Dermis microvascular lymphatic vessel endothelial cell (primary cell): ENCODE results near the gene ATP1A2. TPM values are rescaled to one million over a fixed set of nuclear protein-coding genes. Genes with fewer than 3 reads are reported as not detected.

Experiments
- DNase-seq, 2 donors: peaks; one replicate each; pipeline versions ENCODE4 v3.0.0 to v3.0.0-alpha.2; 2010; ENCODE audit warnings: low read depth in 2 of 2
- total RNA-seq: library from RNA; depleted of rRNA; stranded (reverse); fragments of >200 nt; gene quantifications from 2 replicates; pipeline ENCODE4 v1.2.1, GENCODE V29; 2014

The ATP1A2 gene
- not detected in 2 replicates for total RNA-seq

DNA sequence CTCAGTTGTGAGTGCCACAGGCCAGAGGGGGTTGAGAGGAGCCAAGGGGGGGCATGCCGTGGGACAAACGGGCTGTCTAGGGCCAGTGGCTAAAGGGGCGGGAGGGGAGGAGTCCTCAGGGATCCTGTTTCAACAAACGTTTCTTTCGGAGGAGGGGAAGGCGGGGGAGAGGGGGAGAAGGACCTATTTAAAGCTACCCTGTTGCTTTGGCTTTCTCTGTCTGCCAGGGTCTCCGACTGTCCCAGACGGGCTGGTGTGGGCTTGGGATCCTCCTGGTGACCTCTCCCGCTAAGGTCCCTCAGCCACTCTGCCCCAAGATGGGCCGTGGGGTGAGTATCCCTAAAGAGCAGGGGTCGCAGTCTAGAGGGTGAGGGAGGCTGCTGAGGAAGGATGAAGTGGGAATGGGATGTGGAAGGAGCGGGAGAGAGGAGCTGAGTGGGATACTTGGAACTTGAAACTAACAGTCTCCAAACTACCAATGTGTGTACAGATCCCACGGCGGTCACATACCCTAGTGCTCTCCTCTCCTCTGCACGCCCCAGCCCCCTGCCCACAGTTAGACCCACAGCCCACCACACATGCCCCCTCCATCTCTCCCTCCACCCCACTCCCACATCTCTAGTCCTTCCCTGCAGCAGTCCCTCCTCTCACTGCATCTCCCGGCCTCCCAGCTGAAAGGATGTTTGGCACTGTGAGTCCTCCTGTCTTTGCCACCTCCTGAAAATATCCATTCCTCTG, at the start of gene ATP1A2:
Gene ATP1A2 (plus strand): TSS at position 215 of the 738 bp plus-strand sequence. CDS start 103 bp downstream, at position 318.
- DNase-seq: no peak

DNA sequence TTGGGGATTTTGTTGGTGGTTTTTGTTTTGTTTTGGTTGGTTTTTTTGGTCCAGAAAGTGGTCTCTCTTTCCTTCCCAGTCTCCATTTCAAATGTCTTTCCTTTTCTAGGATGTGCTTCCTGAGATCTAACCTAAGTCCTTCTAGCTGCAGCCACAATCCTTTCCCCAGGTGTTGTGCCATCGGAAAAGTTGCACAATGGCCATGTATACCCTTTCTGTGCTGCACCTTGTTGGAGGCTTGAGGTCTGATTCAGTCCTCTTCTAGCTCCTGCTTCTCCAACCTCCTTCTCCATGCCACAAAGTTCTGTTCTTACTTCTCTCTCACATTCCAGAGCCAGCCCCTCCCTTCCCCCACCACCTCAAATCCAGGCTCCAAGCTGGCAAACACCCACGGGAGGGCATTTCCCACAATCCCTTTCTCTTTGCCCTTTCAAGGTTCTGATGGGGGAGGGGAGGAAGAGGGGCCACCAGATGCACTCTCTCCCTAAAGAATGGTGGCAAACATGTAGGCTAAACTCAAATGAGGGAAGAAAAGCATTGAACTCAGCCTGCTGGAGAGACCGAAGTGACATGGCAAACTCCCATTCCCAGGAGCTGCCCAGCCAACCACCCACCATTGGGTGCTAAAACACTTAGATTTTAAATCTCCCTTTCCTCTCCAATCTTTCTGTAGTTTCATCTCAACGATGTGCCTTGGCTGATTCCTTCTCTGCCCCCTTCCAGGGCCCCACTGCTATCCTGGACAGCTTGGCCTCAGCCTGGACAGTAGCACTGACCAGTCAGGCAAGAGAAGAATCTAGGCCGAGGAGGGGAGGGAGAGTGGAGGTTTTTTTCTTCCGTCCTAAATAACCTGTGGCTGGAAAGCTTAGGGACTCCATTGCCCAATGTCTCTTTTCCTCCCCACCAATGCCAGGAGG, 48.5 kb upstream of the ATP1A2 start:
- DNase-seq: no peak

DNA sequence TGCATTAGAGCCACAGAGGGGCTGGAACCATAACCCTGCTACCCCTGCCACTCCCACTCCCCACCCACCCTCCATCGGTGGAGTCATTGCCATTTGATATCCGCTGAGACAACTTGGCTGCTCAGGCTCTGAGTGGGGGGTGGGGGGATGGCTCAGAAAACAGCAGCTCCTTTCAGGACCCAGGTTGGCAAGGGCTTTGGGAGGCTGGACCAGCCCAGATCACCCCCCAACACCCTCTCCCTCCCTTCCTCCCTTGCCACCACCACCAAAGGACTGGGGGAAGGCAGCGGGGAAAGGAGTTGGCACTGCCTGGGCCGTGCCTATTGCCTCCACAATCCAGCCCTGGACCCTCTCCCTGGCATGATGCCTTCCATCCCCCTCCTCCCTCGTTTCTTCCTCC, 47.3 kb upstream of the ATP1A2 start:
- no peak for DNase-seq

GRCh38 chr1:160069460-160070231, 45.9 kb upstream of the ATP1A2 start, which contains the start of gene KCNJ10:
Gene KCNJ10, minus strand, starts transcription at chr1:160070160. Its CDS starts 27,628 bp downstream, at chr1:160042532.
- no peak for DNase-seq

DNA sequence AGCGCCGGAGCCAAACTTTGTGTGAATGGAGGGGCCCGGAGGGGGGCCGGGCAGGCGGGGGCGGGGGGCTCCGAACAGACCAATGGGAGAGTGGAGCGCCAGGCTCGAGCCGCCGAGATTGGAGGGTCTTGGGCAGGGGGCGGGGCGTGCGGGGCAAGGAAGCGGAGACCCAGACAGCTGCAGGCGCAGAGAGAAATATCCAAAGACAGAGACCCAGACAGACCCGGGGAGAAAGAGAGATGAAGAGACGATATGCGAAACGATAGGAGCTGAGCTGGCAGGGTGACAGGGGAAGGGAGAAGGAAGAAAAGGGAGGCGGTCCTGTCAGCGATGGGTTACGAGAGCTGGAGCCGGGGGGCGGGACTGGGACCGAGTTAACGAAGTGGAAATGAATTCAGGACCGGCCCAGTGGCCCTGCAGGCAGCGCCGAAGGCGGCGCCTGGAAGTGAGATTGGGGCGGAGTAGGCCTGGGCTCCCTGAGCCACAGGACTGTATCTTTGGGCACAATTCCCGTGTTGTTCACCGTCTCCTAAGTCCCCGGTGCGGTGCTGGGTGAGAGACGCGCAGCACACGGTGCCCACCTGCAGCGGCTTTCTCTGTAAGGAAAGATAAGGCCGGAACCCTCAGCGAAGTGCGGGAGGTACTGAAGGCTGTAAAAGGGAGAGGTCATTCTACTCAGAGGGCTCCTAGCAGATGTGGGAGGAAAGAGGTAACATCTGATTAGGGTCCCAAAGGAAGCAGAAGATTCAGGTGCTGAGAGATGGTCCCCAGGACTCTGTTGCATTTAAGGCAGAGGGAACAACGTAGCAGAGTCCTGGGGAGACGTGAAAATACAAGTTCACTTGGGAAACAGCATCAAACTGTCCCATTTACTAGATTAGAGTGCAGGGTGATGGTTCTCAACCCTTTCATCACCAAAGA, 45.1 kb upstream of the ATP1A2 start:
- peak in 1 of 2 donors; percentile 61 for DNase-seq

GRCh38 chr1:160071289-160071688, 44.3 kb upstream of the ATP1A2 start:
- DNase-seq: no peak

DNA sequence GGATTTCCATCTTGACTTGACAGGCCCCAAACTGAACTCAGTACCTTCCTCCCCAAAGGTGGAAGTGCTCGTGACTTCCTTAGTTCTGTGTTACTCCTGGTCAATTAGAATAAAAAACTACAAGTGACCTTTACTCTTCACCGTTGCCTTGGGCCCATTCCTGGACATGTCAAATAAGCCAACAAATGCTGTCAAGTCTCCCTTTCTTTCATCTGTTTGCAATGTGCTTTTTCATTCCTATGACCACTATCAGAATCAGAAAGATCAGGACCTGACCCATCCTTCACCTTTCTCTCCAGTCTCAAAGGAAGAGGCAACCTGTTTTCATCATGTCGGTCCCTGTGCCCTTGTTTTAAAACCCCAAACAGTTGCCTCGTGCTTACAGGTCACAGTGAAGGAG, 40.7 kb upstream of the ATP1A2 start:
- DNase-seq: no peak

DNA sequence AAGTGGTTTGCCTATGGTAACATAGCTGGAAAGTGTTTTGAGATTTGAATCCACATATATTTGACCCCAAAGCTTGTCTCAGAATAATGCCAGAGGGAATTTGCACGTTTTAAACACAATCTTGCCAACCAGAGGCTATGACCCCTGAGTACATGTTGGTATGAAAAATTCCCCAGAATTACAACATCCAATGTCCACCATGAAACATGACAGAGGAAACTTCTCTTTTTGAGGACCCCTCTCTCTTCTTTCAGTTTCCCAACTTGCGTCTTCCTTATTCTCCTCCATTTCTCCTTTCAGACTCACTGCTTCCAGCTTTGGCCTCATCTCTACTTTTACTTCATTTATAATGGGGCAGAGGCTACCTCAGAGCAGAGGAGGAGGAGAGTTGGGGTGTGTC, 39.7 kb upstream of the ATP1A2 start:
- DNase-seq: no peak

DNA sequence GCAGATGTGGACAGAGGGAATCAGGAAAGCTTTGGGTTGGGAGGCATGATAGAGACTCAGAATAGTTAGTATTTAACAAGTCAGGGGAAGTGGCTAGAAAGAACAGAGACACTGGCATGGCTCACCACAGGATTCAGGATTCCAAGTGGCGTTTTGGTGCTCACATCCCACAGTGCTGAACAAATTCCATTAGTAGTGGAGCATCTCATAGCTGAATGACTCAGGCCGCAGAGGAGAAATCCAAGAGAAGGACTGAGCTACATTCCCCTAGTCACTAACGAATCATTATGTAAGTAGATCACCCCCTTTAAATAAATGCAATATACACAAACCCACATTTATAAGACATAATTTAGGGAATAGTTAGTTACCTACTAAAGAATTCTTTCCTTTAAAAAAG, 39.3 kb upstream of the ATP1A2 start:
- no peak for DNase-seq

GRCh38 chr1:160077486-160077885, 38.1 kb upstream of the ATP1A2 start:
- no peak for DNase-seq

GRCh38 chr1:160078512-160079195, 36.9 kb upstream of the ATP1A2 start:
- DNase-seq: peak in 1 of 2 donors; percentile 26

DNA sequence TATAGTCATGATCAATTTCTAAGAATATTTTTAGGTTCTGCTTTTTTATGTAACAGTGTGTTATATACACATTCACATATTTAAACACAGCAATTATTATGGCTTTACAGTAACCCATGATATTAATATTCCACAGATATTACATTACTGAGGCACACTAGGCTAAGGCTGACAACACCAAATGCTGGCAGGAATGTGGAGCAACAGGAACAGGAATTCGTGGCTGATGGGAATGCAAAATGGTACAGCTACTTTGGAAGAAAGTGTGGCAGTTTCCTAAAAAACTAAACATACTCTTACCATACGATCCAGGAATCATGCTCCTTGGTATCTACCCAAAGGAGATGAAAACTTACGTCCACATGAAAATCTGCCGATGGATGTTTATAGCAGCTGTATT, 36.1 kb upstream of the ATP1A2 start:
- DNase-seq: no peak

DNA sequence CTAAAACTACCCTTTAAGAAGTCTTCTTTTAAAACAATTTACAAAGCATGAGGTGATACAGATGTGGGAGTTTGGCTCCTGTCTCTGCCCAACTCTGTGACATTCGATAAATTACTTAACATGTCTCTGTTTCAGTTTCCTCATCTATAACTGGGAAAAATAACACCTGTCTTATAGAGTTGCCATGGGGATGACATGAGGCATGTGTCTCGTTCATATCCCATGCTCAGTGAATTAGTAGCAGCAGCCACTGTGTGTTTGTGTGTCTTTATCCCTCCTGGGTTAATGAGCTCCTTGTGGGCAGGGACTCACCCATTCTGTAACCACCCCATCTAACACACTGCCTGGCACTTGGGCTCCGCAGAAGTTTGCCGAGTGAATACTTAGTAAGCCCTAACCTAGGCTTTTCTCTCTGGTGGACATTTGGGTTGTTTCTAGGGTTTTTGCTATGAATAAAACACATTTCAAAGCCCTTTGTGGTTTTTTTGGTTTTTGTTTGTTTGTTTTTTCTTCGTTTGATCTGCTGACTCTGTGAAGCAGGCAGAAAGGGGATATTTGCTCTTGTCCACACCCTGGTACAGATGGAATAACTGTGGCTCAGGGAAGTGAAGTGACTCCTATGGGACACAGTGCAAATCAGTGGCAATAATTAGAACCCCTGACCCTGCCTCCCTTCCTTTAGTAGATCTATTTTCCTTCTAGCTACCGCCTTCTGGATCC, 35.0 kb upstream of the ATP1A2 start:
- no peak for DNase-seq

DNA sequence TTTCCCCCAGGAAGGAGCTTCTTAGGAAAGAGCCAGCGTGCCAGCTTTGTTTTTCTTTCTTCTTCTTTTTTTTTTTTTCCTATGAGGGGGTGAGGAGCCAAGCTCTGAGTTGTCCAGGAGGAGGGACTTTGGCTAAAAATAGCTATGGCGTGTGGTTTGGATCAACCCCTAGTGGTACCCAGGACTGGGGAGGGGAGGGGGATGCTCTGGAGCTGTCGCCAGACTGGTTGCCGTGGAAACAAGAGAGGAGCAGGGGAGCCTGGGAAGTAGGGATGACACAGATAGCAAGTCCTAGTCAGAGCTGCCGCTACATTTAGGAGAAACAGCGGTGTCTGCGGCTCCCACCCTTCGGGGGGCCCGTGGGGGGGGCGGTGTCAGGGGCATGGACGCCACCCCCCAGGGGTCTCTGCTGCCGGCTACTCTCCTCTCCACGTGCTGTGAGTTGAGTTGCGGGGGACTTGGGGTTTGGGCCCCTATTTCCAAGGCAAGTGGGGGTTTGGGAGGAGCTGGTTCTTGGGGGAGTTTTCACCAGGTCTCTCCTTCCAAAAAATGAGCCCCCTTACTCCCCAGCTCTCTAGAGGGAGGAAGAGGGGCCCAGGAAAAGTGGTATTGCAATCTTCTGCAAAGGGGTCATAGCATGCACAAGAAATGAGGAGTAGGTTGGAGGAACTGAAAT, 34.2 kb upstream of the ATP1A2 start, which contains the start of gene KCNJ9:
Gene KCNJ9 (plus strand): TSS at position 278 of the 676 bp plus-strand sequence. CDS start 2,493 bp downstream, outside the sequence.
- DNase-seq: no peak

DNA sequence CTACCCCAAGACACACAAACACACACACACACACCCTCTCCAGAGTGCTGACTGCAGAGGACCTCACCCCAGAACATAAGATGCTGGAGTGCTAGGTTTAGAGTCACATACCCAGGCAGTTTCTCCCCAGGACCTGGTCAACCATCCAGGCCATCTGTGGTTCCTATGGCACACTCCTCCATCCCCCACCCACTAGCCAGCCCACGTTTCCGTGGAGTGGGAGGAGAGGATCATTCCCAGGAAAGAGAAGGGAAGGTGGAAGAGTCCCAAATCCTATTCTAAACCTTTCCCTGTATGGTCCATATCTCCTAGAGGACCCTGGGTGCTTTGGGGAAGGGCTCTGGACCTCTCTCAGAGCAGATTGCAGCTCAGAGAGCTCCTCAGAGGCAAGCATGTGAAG, 33.1 kb upstream of the ATP1A2 start:
- no peak for DNase-seq

DNA sequence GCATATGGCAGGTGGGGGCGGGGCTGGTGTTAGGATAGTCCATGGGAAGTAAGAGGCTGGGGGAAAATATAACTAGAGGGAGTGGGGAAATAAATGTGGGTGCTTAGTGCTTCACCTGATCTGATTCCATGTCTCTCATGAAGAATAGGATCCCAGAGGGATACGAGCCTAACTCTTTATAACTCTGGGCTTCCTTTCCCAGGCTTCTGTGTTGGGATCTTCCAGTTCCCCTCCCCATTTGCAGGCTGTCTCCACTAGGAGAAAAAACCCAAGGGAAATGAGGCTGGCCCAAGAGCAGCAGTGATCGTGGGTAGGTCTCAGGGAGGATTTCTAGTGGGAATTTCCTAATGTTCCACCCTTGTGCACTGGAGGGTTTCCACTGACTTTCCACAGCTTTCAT, 32.6 kb upstream of the ATP1A2 start:
- DNase-seq: no peak

DNA sequence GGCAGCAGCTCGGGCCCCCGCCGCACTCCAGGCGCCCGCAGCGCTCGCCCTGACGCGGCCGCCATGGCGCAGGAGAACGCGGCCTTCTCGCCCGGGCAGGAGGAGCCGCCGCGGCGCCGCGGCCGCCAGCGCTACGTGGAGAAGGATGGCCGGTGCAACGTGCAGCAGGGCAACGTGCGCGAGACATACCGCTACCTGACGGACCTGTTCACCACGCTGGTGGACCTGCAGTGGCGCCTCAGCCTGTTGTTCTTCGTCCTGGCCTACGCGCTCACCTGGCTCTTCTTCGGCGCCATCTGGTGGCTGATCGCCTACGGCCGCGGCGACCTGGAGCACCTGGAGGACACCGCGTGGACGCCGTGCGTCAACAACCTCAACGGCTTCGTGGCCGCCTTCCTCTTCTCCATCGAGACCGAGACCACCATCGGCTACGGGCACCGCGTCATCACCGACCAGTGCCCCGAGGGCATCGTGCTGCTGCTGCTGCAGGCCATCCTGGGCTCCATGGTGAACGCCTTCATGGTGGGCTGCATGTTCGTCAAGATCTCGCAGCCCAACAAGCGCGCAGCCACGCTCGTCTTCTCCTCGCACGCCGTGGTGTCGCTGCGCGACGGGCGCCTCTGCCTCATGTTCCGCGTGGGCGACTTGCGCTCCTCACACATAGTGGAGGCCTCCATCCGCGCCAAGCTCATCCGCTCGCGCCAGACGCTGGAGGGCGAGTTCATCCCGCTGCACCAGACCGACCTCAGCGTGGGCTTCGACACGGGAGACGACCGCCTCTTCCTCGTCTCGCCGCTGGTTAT, 31.4 kb upstream of the ATP1A2 start:
- peak; percentile 20 to 53 for DNase-seq
